ENCODE measurements around the gene GIPC1.

DNA sequence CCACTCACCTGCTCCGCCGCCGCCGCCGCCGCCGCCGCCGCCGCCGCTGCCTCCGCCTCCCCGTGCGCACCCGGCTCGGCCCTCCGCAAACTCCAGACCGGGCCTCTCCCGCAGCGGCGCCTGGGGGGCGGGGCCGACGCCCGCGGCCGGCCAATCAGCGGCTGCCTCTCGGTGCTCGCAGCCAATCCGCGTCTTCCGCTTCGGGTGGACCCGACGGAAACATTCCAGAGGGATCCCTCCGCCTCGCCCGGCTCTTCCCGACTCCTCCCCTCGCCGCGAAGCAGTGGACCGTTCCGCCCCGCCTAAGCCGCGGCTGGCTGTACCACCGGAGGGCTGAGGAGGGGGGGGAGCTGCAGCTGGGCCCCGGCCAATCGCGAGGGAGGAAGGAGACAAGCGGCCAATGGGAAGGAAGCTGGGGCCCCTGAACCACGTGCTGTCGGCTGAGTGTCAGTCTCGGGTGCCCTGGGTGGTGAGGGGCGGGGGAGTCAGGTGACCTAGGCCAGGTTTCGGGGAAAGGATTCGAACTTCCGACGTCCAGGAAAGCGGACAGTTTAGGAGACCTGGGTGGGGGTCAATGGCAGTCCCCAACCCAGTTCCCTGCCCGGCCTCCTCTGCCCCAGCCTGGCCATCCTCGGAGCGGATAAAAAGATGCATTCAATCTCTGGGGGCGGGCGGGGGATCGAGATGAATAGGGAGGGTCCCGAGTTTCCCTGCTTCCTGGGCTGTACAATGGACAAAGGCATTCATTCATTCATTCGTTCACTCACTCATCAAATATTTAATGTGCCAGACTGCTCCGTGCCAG, at the start of gene GIPC1:
- TF ChIP-seq, protein P1, sequence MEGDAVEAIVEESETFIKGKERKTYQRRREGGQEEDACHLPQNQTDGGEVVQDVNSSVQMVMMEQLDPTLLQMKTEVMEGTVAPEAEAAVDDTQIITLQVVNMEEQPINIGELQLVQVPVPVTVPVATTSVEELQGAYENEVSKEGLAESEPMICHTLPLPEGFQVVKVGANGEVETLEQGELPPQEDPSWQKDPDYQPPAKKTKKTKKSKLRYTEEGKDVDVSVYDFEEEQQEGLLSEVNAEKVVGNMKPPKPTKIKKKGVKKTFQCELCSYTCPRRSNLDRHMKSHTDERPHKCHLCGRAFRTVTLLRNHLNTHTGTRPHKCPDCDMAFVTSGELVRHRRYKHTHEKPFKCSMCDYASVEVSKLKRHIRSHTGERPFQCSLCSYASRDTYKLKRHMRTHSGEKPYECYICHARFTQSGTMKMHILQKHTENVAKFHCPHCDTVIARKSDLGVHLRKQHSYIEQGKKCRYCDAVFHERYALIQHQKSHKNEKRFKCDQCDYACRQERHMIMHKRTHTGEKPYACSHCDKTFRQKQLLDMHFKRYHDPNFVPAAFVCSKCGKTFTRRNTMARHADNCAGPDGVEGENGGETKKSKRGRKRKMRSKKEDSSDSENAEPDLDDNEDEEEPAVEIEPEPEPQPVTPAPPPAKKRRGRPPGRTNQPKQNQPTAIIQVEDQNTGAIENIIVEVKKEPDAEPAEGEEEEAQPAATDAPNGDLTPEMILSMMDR (IDR thresholded peaks at IDR 0.05; ENCODE audit: low read depth, low read length): no peak
- TF ChIP-seq MYC (IDR thresholded peaks at IDR 0.05; ENCODE audit: low read depth, low read length): peak; percentile 56
- TF ChIP-seq POLR2A (IDR thresholded peaks at IDR 0.05; ENCODE audit: extremely low read depth, insufficient read length): no peak
- TF ChIP-seq, protein P2, sequence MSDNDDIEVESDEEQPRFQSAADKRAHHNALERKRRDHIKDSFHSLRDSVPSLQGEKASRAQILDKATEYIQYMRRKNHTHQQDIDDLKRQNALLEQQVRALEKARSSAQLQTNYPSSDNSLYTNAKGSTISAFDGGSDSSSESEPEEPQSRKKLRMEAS (IDR thresholded peaks at IDR 0.05; ENCODE audit: low read depth, low read length): peak; percentile 97

All from NB4 (cell line).